Gastrocnemius medialis (tissue), 4 donors: ENCODE data around the gene UQCR11. TPM values are rescaled to one million over a fixed set of nuclear protein-coding genes. Genes with fewer than 3 reads are reported as not detected.

Experiments used
- ATAC-seq, 2 donors: fragments of 150-250 bp; one replicate each; pipeline ENCODE4 v1.9.1; 2016
- DNase-seq, 2 donors: peaks; one replicate each; pipeline ENCODE4 v3.0.0-alpha.2; 2019
- H3K27ac ChIP-seq, 4 donors: fragments of 200-600 bp; sonication (generic); 1 replicate in 1 of 4; 2 replicates in 3 of 4; pipeline ENCODE4 v1.5.1; 2016 to 2018; ENCODE audit warnings: mild to moderate bottlenecking in 2 of 4, moderate library complexity in 1 of 4
- H3K27me3 ChIP-seq, 3 donors: fragments of 200-600 bp; sonication (generic) in 2 of 3; 1 replicate in 1 of 3; 2 replicates in 2 of 3; pipeline versions ENCODE4 v1.5.1 to v1.6.0; 2016 to 2019; ENCODE audit warnings: mild to moderate bottlenecking in 1 of 3, moderate library complexity in 1 of 3
- H3K36me3 ChIP-seq, 2 donors: fragments of 200-600 bp; sonication (generic) in 1 of 2; one replicate each; pipeline ENCODE4 v1.5.1; 2017 to 2018
- H3K4me1 ChIP-seq, 2 donors: fragments of 200-600 bp; sonication (generic) in 1 of 2; one replicate each; pipeline ENCODE4 v1.5.1; 2016 to 2017; ENCODE audit warnings: mild to moderate bottlenecking in 2 of 2
- H3K4me3 ChIP-seq, 4 donors: fragments of 200-600 bp; sonication (generic) in 3 of 4; 1 replicate in 1 of 4; 2 replicates in 3 of 4; pipeline ENCODE4 v1.5.1; 2016 to 2019; ENCODE audit warnings: mild to moderate bottlenecking in 2 of 4
- H3K9me3 ChIP-seq, 3 donors: fragments of 200-600 bp; sonication (generic) in 2 of 3; 1 replicate in 1 of 3; 2 replicates in 2 of 3; pipeline ENCODE4 v1.5.1; 2016 to 2019
- POLR2A ChIP-seq, 2 donors: fragments of 450-650 bp; IDR thresholded peaks; one replicate each; pipeline ENCODE4 v1.6.1; 2017; ENCODE audit warnings: antibody characterized with exemption in 2 of 2, mild to moderate bottlenecking in 2 of 2, moderate library complexity in 2 of 2
- in situ Hi-C, 4 donors: fragments of 200-750 bp; cut with MboI; loops; one replicate each; pipeline versions ENCODE4 v1.15.0 to v1.8.0; 2017; ENCODE audit warnings: low sequenced_read_pairs in 4 of 4
- intact Hi-C: fragments of 100-400 bp; cut with DNase I; formaldehyde crosslinking; loops from one replicate; pipeline ENCODE4 v1.15.1; 2023; ENCODE audit warnings: low total_unique reads
- total RNA-seq, 4 donors: library from RNA; depleted of rRNA; stranded (reverse); fragments of >200 nt; gene quantifications; one replicate each; pipeline versions ENCODE4 v1.1.0 to v1.2.3, GENCODE V29; 2016
- TF ChIP-seq, protein P1 (sequence below), 5 experiments: fragments of 450-650 bp in 3 of 5; fragments of 200-600 bp in 2 of 5; sonication (generic) in 2 of 5; IDR thresholded peaks in 4 of 5; conservative IDR thresholded peaks in 1 of 5; 1 replicate in 4 of 5; 2 replicates in 1 of 5; pipeline ENCODE4 v1.5.1; 2016 to 2019; ENCODE audit warnings: antibody characterized with exemption in 5 of 5, mild to moderate bottlenecking in 3 of 5, moderate library complexity in 3 of 5

UQCR11 gene
- total RNA-seq, 4 donors from 2014 or later = 106 to 173 (median 154) TPM

DNA sequence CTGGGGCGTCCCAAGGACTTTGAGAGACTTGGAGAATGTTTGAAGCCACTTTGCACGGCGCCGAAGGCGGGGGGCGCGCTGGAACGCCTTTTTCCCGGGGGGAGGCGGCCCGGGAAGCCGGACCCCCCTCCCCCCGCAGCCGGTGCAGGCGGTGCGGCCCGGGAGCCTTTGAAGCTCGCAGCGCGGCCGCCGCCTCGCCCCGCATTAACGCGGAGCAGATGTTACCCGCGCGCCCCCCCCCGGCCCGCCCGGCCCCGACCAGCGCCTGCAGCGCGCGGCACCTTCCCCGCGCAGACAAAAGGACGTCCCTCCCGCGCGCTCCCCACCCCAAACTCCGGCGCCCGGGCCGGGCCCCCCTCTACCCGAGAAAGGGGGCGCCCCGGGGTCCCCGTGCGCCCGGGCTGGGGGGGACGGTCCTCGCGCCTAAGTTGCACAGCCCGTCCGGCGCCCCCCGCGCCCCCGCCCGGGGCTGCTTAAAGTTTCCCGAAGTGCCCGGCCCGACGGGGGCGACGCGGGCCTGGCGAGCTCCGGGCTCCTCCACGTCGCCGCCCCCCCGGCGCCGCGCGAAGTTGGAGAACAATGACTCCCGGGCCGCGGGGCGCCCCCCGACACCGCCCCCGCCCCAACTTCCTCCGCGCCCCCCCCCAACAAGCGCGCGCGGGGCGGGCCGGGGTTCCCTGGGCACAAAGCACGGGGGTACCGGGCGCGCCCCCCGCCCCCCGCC, 46.5 kb upstream of the UQCR11 start:
- in situ Hi-C loops (loop anchor here in 1 of 4 donors (10.0 kb wide), 1 partner anchor 47 kb away; the partner anchor contains the start of gene UQCR11), intact Hi-C loops (loop anchor here (1.0 to 5.0 kb wide), 5 partner anchors 46 to 855 kb away; partner anchors contain the start of genes ADAMTSL5, MBD3, PTBP1 and UQCR11)
- DNase-seq (no peak), ATAC-seq (peak in 1 of 2 donors; percentile 19)
- Histone ChIP-seq H3K4me3 (peak overlapping the region; percentile 68 to 85 (median 69)), H3K4me1 (peaks cover 11% of the 10 kb centered on the region in 2 donors), H3K27me3 (no peaks in the 10 kb centered on the region), H3K36me3 (no peaks in the 10 kb centered on the region), H3K27ac (peak overlapping the region; percentile 37 to 69 (median 57)), H3K9me3 (no peaks in the 10 kb centered on the region)
- TF ChIP-seq, protein P1, sequence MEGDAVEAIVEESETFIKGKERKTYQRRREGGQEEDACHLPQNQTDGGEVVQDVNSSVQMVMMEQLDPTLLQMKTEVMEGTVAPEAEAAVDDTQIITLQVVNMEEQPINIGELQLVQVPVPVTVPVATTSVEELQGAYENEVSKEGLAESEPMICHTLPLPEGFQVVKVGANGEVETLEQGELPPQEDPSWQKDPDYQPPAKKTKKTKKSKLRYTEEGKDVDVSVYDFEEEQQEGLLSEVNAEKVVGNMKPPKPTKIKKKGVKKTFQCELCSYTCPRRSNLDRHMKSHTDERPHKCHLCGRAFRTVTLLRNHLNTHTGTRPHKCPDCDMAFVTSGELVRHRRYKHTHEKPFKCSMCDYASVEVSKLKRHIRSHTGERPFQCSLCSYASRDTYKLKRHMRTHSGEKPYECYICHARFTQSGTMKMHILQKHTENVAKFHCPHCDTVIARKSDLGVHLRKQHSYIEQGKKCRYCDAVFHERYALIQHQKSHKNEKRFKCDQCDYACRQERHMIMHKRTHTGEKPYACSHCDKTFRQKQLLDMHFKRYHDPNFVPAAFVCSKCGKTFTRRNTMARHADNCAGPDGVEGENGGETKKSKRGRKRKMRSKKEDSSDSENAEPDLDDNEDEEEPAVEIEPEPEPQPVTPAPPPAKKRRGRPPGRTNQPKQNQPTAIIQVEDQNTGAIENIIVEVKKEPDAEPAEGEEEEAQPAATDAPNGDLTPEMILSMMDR (IDR thresholded peaks at IDR 0.05 in 4 of 5, conservative IDR thresholded peaks at IDR 0.05 in 1 of 5) = no peak
- TF ChIP-seq POLR2A (IDR thresholded peaks at IDR 0.05) = no peak

DNA sequence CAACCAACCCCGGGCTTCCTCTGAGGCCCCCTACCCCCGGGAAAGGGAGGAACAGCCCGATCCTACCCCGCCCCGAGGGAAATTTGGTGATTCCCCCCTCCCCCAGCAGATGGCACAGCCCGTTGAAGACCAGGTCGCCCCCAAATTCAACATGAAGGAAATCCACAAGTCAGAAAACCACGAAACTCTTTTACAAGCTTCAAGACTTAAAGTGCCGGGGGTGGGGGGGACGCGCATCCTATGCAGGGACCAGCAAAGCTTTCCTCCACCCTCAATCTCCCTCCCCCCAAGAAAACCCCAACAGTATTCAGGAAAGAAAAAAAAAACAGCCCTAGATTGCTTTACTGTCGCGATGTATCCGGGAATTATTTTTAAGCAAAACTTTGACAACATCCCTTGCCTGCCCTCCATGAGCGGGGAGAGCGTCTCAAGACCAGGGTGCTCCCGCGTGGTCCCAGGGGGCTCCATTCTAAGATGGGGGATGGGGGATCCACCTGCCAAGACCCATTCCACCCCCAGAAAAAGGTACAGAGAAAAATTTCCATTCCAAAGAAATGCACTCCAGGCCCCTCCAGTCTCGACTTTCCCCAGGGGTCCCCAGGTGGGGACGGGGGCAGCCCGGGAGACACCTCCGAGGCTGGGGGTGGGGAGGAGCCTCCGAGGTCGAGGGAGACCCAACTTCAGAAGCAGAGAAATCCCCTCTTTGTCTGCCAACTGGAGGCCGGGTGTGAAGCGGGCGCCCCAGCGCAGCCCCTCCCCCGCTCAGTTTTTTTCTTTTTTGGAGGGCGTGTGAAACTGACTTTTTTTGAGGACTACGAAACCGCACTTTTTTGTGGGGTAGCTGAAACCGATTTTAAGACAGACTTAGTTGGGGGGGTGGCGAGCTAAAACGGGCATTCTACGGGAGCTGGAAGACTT, 45.6 kb upstream of the UQCR11 start:
- DNase-seq (no peak), ATAC-seq (no peak)
- Histone ChIP-seq H3K9me3 (no peaks in the 10 kb centered on the region), H3K36me3 (peaks cover 0 to 3% of the 10 kb centered on the region in 2 donors), H3K4me3 (peak overlapping the region; percentile 68 to 85 (median 69)), H3K27ac (peak overlapping the region; percentile 37 to 69 (median 57)), H3K27me3 (no peaks in the 10 kb centered on the region), H3K4me1 (peaks cover 11% of the 10 kb centered on the region in 2 donors)
- in situ Hi-C loops (loop anchor here in 1 of 4 donors (10.0 kb wide), 1 partner anchor 46 kb away; the partner anchor contains the start of gene UQCR11), intact Hi-C loops (loop anchor here (5.0 kb wide), 1 partner anchor 139 kb away; the partner anchor contains the start of gene ADAMTSL5)
- TF ChIP-seq, protein P1 (IDR thresholded peaks at IDR 0.05 in 4 of 5, conservative IDR thresholded peaks at IDR 0.05 in 1 of 5) = no peak
- TF ChIP-seq POLR2A (IDR thresholded peaks at IDR 0.05) = no peak

DNA sequence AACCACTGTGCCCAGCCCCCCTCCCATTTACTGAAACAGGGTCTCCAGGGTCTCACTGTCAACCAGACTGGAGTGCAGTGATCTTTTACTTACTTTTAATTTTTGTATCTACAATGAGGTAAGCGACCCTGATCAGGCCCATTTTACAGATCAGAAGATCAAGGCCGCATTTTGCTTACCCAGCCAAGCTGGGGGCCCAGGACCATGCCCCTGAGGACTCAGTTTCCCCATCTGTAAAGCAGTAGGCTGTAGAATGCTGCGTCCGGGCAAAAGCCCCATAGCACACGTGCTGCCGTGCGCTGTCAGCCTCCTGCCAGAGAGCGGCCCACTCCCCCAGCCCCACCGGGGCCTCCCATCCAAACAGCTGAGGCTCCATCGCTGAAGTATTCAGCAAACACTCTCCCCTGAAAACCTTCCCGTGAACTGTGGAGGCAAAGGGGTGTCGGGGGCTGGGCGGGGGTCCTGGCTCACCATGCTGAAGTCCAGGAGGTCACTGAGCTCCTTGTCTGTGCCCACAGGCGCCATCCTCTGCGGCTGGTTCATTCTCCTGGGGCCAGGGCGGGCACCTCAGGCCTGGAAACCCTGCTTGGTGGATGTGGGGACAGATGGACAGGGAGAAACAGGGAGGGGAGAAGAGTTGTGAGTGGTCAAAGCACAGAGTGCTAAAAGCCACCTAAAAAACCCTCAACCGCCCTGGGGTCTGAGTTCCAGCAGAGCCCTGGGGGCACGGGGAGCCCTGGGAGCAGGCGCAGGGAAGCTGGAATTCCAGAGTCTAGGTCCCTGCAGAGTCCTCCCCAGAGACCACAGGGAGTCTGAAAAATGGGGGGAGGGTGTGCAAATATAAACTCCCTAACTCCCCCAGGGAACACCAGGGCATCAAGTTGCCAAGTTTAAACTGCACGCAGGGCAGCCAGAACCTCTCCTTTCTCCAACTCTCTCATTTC, 44.7 kb upstream of the UQCR11 start:
- no peak for ATAC-seq
- no peak for TF ChIP-seq POLR2A (IDR thresholded peaks at IDR 0.05)
- TF ChIP-seq, protein P1 (IDR thresholded peaks at IDR 0.05 in 4 of 5, conservative IDR thresholded peaks at IDR 0.05 in 1 of 5) = no peak
- peaks cover 0 to 4% of the 10 kb centered on the region in 2 donors for H3K36me3 ChIP-seq
- no peak overlapping the region for H3K27ac ChIP-seq
- no peaks in the 10 kb centered on the region for H3K27me3 ChIP-seq
- in situ Hi-C loops = loop anchor here in 1 of 4 donors (10.0 kb wide), 1 partner anchor 45 kb away; the partner anchor contains the start of gene UQCR11
- intact Hi-C loops = loop anchor here (5.0 kb wide), 1 partner anchor 138 kb away; the partner anchor contains the start of gene ADAMTSL5
- H3K9me3 ChIP-seq = no peaks in the 10 kb centered on the region
- H3K4me1 ChIP-seq = peaks cover 11% of the 10 kb centered on the region in 2 donors
- no peak for DNase-seq
- H3K4me3 ChIP-seq = peak overlapping the region in 1 of 4 donors; percentile 69
